Activated naive CD8-positive, alpha-beta T cell treated with anti-CD3 and anti-CD28 coated beads, Interleukin-2, amount 10 ng/mL, durations not matched to agents 7 days and 5 days (primary cell): Measurements from ENCODE around the gene PTPN4. TPM values are rescaled to one million over a fixed set of nuclear protein-coding genes. Genes with fewer than 3 reads are reported as not detected.

Experiments used
- ATAC-seq: fragments of 150-1000 bp; cut with Tn5 transposase; one replicate; pipeline ENCODE4 v1.10.0; 2021; ENCODE audit warnings: low read depth, moderate library complexity
- POLR2A ChIA-PET: fragments of 350-600 bp; sonication (Branson Sonifier 250); formaldehyde crosslinking; loops from one replicate; lab custom pipeline; 2021; ENCODE audit warnings: antibody characterized with exemption; lab: Charles Lee
- DNase-seq: peaks from one replicate; pipeline ENCODE4 v3.0.0; 2021
- H3K27ac Mint-ChIP-seq: one replicate; pipeline ENCODE4 v1.8.0; 2022; ENCODE audit warnings: mild to moderate bottlenecking, mixed read lengths
- H3K27me3 Mint-ChIP-seq: one replicate; pipeline ENCODE4 v1.8.0; 2022; ENCODE audit warnings: mild to moderate bottlenecking, moderate library complexity, mixed read lengths
- H3K36me3 Mint-ChIP-seq: one replicate; pipeline ENCODE4 v1.8.0; 2021; ENCODE audit warnings: mild to moderate bottlenecking, mixed read lengths
- H3K4me1 Mint-ChIP-seq: one replicate; pipeline ENCODE4 v1.8.0; 2021; ENCODE audit warnings: mixed read lengths
- H3K4me3 Mint-ChIP-seq: one replicate; pipeline ENCODE4 v1.8.0; 2022; ENCODE audit warnings: mild to moderate bottlenecking, moderate library complexity, mixed read lengths
- H3K9me3 Mint-ChIP-seq: one replicate; pipeline ENCODE4 v1.8.0; 2021; ENCODE audit warnings: mixed read lengths
- total RNA-seq, 2 experiments: library from RNA; stranded (reverse); gene quantifications; one replicate each; pipeline ENCODE4 v1.2.3, GENCODE V29; 2021

PTPN4 gene
- total RNA-seq, 2 experiments from 2014 or later, result 102 to 109 TPM

- peaks cover 45% of the 10 kb centered on the region for H3K36me3 Mint-ChIP-seq
- H3K4me3 Mint-ChIP-seq, result no peak overlapping the region
- no peak overlapping the region for H3K27ac Mint-ChIP-seq
- no peaks in the 10 kb centered on the region for H3K27me3 Mint-ChIP-seq
- POLR2A ChIA-PET, result no interaction called here
- ATAC-seq, result no peak
- H3K9me3 Mint-ChIP-seq, result peaks cover 8% of the 10 kb centered on the region
- DNase-seq, result no peak
- H3K4me1 Mint-ChIP-seq, result peaks cover 4% of the 10 kb centered on the region
Measured at GRCh38 chr2:119809339-119810048, 49.8 kb downstream of the PTPN4 start.

- DNase-seq (no peak), ATAC-seq (no peak)
- H3K36me3 Mint-ChIP-seq, result peaks cover 39% of the 10 kb centered on the region
- H3K4me3 Mint-ChIP-seq, result no peak overlapping the region
- peaks cover 4% of the 10 kb centered on the region for H3K4me1 Mint-ChIP-seq
- H3K9me3 Mint-ChIP-seq, result peaks cover 6% of the 10 kb centered on the region
- POLR2A ChIA-PET, result no interaction called here
- H3K27ac Mint-ChIP-seq, result no peak overlapping the region
- no peaks in the 10 kb centered on the region for H3K27me3 Mint-ChIP-seq
Measured at GRCh38 chr2:119810049-119810630, 50.4 kb downstream of the PTPN4 start.

- peaks cover 14% of the 10 kb centered on the region for H3K9me3 Mint-ChIP-seq
- peaks cover 50% of the 10 kb centered on the region for H3K36me3 Mint-ChIP-seq
- no peak for ATAC-seq
- no peak overlapping the region for H3K4me3 Mint-ChIP-seq
- POLR2A ChIA-PET, result no interaction called here
- no peaks in the 10 kb centered on the region for H3K27me3 Mint-ChIP-seq
- no peak for DNase-seq
- no peak overlapping the region for H3K27ac Mint-ChIP-seq
- peaks cover 5% of the 10 kb centered on the region for H3K4me1 Mint-ChIP-seq
Measured at GRCh38 chr2:119814216-119814615, 54.5 kb downstream of the PTPN4 start.

- ATAC-seq, result no peak
- no peak overlapping the region for H3K4me3 Mint-ChIP-seq
- H3K36me3 Mint-ChIP-seq, result peaks cover 44% of the 10 kb centered on the region
- H3K4me1 Mint-ChIP-seq, result peaks cover 17% of the 10 kb centered on the region
- DNase-seq, result no peak
- POLR2A ChIA-PET, result no interaction called here
- no peak overlapping the region for H3K27ac Mint-ChIP-seq
- no peaks in the 10 kb centered on the region for H3K27me3 Mint-ChIP-seq
- peaks cover 14% of the 10 kb centered on the region for H3K9me3 Mint-ChIP-seq
Measured at GRCh38 chr2:119818792-119819191, 59.1 kb downstream of the PTPN4 start.

- Mint-ChIP-seq H3K9me3 (peaks cover 14% of the 10 kb centered on the region), H3K4me1 (peaks cover 19% of the 10 kb centered on the region), H3K36me3 (peaks cover 42% of the 10 kb centered on the region), H3K27ac (no peak overlapping the region), H3K27me3 (no peaks in the 10 kb centered on the region), H3K4me3 (no peak overlapping the region)
- ATAC-seq (no peak), DNase-seq (no peak)
- POLR2A ChIA-PET, result no interaction called here
Measured at GRCh38 chr2:119819846-119820245, 60.1 kb downstream of the PTPN4 start.

- Mint-ChIP-seq H3K4me3 (no peak overlapping the region), H3K27me3 (no peaks in the 10 kb centered on the region), H3K27ac (no peak overlapping the region), H3K36me3 (peaks cover 42% of the 10 kb centered on the region), H3K9me3 (peaks cover 14% of the 10 kb centered on the region), H3K4me1 (peaks cover 19% of the 10 kb centered on the region)
- POLR2A ChIA-PET, result no interaction called here
- DNase-seq (no peak), ATAC-seq (no peak)
Measured at GRCh38 chr2:119820275-119820674, 60.6 kb downstream of the PTPN4 start.

- Mint-ChIP-seq H3K27ac (no peak overlapping the region), H3K9me3 (peaks cover 14% of the 10 kb centered on the region), H3K4me3 (no peak overlapping the region), H3K27me3 (no peaks in the 10 kb centered on the region), H3K4me1 (peaks cover 19% of the 10 kb centered on the region), H3K36me3 (peaks cover 40% of the 10 kb centered on the region)
- no peak for ATAC-seq
- POLR2A ChIA-PET, result no interaction called here
- no peak for DNase-seq
Measured at GRCh38 chr2:119821266-119821665, 61.5 kb downstream of the PTPN4 start.

- Mint-ChIP-seq H3K4me1 (peaks cover 21% of the 10 kb centered on the region), H3K4me3 (no peak overlapping the region), H3K9me3 (peaks cover 1% of the 10 kb centered on the region), H3K27me3 (no peaks in the 10 kb centered on the region), H3K36me3 (peaks cover 18% of the 10 kb centered on the region), H3K27ac (no peak overlapping the region)
- DNase-seq (no peak), ATAC-seq (peak; percentile 66)
- POLR2A ChIA-PET, result interaction anchor here (0.8 to 1.2 kb wide), 2 partner anchors 68 to 352 kb away, joined by 3 to 4 read pairs; no protein-coding TSS in a partner anchor
Measured at GRCh38 chr2:119823734-119824334, 64.1 kb downstream of the PTPN4 start.

- Mint-ChIP-seq H3K4me3 (no peak overlapping the region), H3K4me1 (peaks cover 17% of the 10 kb centered on the region), H3K9me3 (peaks cover 6% of the 10 kb centered on the region), H3K27ac (no peak overlapping the region), H3K27me3 (no peaks in the 10 kb centered on the region), H3K36me3 (peaks cover 29% of the 10 kb centered on the region)
- DNase-seq, result no peak
- POLR2A ChIA-PET, result no interaction called here
- peak; percentile 47 for ATAC-seq
Measured at GRCh38 chr2:119826370-119826961, 66.7 kb downstream of the PTPN4 start.

- DNase-seq (no peak), ATAC-seq (peak; percentile 50)
- POLR2A ChIA-PET, result interaction anchor here (0.9 kb wide), 1 partner anchor 68 kb away, joined by 3 read pairs; the partner anchor contains the start of gene PTPN4
- no peaks in the 10 kb centered on the region for H3K27me3 Mint-ChIP-seq
- no peak overlapping the region for H3K4me3 Mint-ChIP-seq
- H3K4me1 Mint-ChIP-seq, result peaks cover 11% of the 10 kb centered on the region
- H3K36me3 Mint-ChIP-seq, result peaks cover 32% of the 10 kb centered on the region
- H3K9me3 Mint-ChIP-seq, result peaks cover 6% of the 10 kb centered on the region
- no peak overlapping the region for H3K27ac Mint-ChIP-seq
Measured at GRCh38 chr2:119827866-119828507, 68.3 kb downstream of the PTPN4 start.

- Mint-ChIP-seq H3K4me1 (peaks cover 16% of the 10 kb centered on the region), H3K27me3 (no peaks in the 10 kb centered on the region), H3K9me3 (peaks cover 3% of the 10 kb centered on the region), H3K36me3 (peaks cover 32% of the 10 kb centered on the region), H3K27ac (no peak overlapping the region), H3K4me3 (no peak overlapping the region)
- POLR2A ChIA-PET, result no interaction called here
- ATAC-seq, result no peak
- no peak for DNase-seq
Measured at GRCh38 chr2:119836455-119837142, 76.9 kb downstream of the PTPN4 start.

GRCh38 chr2:119837350-119837749 lies 77.6 kb downstream of the PTPN4 start:
- peaks cover 16% of the 10 kb centered on the region for H3K4me1 Mint-ChIP-seq
- H3K27me3 Mint-ChIP-seq, result no peaks in the 10 kb centered on the region
- ATAC-seq, result no peak
- H3K27ac Mint-ChIP-seq, result no peak overlapping the region
- peaks cover 30% of the 10 kb centered on the region for H3K36me3 Mint-ChIP-seq
- no peak overlapping the region for H3K4me3 Mint-ChIP-seq
- POLR2A ChIA-PET, result no interaction called here
- H3K9me3 Mint-ChIP-seq, result peaks cover 3% of the 10 kb centered on the region
- DNase-seq, result no peak

- Mint-ChIP-seq H3K9me3 (peaks cover 3% of the 10 kb centered on the region), H3K27ac (no peak overlapping the region), H3K4me3 (no peak overlapping the region), H3K36me3 (peaks cover 33% of the 10 kb centered on the region), H3K4me1 (peaks cover 16% of the 10 kb centered on the region), H3K27me3 (no peaks in the 10 kb centered on the region)
- POLR2A ChIA-PET, result no interaction called here
- no peak for DNase-seq
- ATAC-seq, result no peak
Measured at GRCh38 chr2:119837759-119838158, 78.0 kb downstream of the PTPN4 start.
